GM19467 (cell line): Measurements from ENCODE around the gene ERP27.

Experiments
- ATAC-seq: cut with Tn5 transposase; IDR thresholded peaks from one replicate; pipeline ENCODE4 v1.9.1; 2021; ENCODE audit warnings: mild to moderate bottlenecking, moderate library complexity; ENCODE audit not compliant: unreplicated experiment

ERP27 gene

DNA sequence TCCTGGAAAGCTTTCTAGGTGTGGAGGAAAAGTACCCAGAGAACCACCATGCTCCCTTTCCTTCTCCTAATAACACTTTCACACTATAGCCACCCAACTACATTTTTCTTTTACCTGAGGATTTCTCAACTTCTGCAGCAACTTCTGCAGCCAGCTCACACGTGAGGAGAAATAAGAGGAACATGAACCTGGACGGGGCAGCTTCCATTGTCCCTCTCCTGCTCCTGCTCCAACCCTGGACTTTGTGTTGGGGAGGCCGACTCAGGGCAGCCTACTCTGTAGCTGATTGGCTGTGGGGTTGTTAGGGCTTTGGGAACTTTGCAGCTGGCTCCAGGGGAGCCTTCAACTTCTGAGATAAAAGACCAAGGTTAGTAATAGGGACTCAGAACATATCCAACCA, at the start of gene ERP27:
Gene ERP27, minus strand, starts transcription at position 237 of the 400 bp plus-strand sequence. Its CDS starts 29 bp downstream, at position 208.
- ATAC-seq: no peak

DNA sequence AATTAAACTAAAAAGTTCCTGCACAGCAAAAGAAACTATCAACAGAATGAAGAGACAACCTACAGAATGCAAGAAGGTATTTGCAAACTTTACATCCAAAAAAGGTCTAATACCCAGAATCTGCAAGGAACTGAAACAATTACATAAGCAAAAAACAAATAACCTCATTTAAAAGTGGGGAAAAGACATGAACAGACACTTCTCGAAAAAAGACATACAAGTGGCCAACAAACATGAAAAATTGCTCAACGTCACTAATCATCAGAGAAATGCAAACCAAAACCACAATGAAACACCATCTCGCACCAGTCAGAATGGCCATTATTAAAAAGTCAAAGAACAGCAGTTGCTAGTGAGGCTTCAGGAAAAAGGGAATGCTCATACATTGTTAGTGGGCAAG, 49.7 kb upstream of the ERP27 start:
- ATAC-seq: no peak

DNA sequence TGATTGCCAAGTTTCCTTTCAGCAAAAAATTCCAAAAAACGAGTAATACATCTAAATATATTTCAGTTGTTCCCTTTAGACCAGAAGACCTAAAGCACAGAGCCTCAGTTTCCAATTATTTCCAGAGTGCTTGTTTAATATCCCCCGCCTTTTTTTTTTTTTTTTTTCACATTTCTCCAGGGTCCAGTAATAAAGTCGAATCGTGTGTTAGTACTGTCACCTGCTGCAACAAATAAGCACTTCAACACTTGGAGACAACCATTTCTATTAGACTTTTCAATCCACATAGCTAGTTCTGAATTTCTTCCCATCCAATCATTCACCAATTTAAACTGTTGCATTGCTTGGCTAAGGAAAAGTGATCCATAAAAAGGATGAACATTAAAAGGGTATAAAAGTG, 48.1 kb upstream of the ERP27 start:
- no peak for ATAC-seq

DNA sequence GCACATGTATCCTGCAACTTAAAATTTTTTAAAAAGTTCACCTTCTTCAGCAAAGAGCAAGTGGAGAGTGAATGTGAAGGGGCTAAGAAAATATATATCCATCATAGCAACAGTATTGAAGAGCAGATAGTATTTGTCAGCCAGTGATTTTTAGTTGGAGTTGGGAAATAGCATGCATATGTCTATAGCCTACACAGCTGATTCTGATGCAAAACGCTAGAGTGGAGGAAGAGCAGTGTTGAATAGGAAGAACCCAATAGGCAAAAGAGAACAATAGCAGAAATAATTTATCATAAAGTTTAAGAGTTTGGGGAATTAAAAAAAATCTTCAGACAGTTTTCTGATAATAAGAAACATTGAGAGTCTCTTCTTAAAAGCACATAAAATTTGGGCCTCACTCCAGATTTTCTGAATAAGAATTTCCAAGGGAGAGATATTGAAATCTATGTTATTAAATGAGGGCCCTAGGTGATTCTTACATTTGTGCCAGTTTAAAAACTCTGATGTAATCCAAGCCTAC, 46.5 kb upstream of the ERP27 start:
- no peak for ATAC-seq

DNA sequence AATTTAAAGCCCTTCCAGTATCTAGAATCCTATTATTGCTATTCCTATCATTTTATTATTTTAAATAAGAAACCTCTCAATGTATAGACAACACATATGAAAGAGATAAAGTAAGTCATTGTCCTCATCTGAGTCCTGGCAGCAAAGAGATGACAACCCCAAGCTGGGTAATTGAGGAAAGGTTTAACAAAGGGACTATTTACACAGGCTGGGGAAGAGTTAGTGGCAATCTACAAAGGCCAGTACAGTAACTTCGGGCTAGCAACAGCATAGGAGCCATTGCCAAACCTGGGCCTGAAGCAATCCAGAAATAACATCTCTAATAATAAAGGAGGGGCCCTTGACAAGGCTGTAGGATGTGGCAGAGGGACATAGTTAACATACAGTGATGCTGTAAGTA, 45.7 kb upstream of the ERP27 start:
- ATAC-seq: no peak

DNA sequence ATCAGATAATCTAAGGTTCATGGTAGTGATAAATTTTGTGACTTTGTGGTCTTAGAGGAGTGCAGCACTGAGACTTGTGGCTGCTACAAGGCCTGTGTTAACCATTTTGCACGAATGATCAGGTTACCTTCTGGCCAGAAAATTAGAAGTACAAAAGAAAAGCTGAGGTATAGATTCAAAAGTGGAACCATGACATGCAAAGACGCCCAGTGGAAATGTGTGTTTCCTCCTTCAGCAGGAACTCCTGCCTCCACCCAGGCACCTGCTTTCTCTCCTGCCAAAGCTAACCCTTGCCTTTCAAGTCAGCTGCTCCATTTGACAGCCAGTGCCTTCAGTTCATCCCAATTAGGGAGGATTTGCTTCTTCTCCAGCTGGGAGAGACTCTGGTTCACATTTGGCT, 44.7 kb upstream of the ERP27 start:
- ATAC-seq: no peak

DNA sequence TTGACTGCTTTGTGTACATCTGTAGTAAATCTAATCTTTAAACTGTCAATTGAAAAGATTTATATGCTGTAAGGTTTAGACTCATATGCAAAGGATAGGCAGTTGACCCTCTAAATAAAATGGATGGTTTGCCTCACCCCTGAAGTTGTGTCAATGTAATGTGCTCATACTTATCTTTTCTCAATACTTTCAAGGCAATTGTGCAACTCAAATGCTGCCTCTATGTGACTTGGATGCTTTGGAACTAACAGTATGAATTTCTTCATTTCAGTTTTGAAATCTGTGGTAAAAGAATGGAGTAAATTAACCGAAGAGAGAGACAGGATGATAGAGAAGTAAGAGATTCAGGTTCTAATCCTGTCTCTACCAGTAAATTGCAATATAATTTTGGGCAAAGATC, 44.2 kb upstream of the ERP27 start:
- no peak for ATAC-seq

DNA sequence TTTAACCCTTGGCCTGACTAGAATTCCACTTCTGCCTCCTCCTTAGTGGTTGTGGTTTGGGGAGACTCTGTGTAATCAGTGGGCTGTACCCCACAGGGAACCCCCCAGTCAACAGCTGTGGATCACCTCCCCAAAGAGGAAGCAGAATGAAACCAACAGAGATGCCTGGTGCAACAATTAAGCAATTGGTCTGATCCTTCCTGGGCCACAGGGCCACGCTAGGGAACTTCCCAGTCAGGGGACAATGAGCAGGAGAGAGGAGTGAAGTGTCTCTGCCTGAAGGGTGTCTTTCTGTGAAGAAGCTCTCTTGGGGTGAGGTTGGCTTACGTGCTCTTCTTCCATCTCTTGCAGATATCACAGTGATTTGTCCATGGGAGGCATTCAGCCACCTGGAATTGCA, 42.7 kb upstream of the ERP27 start:
- no peak for ATAC-seq

DNA sequence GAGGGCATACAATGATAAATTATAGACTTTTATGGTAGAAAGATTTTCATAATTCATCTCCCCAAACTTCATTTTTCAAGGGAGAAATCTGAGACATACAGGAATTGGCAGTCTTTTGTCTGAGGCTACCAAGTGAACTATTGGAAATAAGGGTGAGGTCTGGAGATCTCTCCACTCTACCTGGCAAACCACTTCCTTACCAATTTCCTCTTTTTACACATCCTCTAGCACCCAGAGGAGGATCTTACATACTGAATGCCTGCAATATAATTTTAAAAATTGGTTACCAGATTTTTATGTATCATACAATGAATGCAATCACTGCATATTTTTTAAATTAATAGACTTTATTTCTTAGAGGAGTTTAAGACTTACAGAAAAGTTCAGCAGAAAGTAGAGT, 41.1 kb upstream of the ERP27 start:
- no peak for ATAC-seq

DNA sequence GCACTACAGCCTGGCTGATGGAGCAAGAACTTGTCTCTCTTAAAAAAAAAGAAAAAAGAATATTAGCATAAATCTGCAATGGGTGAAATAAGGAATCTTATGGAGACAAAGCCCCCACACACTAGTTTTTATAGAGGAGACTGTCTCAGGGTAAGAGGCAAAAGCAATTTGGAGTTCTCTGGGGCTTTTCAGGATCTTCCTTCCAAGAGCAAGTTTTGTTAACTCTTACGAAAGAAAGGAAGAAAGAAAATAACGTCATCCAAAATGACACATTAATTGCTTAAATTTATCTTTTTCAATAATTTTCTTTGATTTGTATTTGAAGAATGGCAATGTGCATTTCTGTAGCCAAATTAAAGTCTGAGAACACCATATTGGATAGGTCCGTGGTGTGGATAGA, 38.3 kb upstream of the ERP27 start:
- ATAC-seq: no peak

DNA sequence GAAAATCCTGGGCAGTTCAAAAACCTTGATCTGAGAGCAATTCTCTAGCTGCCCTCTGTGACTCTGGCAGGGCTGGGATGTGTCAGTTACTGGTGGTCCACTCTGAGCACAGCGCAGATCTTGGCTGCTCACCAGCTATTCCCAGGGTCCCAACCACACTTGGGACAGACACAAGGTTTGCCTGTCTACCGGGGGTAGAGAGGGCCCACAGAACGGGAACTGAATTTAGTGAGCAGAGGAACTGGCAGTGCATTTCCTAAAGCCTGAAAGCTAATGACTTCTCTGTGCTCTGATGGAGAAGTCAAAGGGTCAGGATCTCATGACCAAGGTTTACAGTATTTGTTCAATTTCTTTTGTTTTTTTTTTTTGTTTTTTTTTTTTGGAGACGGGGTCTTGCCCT, 37.1 kb upstream of the ERP27 start:
- ATAC-seq: no peak

DNA sequence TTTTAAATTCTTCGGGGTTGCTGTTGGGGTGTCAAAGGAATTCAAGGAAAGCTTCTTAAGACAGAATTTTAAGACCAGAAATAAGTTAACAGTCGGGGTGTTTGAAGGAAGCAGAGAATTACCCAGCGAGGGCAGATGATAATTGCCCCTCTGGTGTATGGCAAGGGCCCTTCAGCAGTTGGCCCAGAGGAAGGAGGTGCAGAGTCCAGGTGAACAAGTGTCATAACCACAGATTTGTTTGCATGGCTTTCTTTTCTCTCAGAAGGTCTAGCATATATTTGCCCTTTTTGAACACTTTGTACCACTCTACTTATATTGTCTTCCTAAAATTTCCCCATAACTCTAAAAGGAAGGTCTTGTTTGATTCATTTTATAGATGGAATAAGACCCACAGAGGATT, 36.3 kb upstream of the ERP27 start:
- ATAC-seq: no peak

DNA sequence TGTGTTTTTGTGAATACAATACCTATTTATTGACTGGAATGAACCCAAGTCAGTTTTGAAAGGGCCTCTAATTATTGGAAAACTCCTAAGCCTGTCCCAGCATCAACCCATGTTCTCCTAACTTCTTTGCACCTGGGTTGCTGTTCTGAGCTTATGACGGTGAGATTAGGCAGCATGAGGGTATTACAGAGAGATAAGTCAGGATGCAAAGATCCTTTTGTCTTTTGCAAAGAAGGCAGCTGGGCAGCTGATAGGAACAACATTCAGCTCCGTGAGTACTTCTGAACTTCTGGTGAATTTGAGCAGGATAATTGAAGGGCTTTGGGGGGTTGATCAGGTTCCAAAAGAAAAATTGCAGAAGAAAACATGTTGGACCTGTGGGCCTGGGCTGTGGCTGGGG, 34.5 kb upstream of the ERP27 start, which contains the start of gene PDE6H:
Gene PDE6H, plus strand, starts transcription at position 227 of the 400 bp plus-strand sequence. CDS start 4,971 bp downstream, outside the sequence.
- no peak for ATAC-seq

DNA sequence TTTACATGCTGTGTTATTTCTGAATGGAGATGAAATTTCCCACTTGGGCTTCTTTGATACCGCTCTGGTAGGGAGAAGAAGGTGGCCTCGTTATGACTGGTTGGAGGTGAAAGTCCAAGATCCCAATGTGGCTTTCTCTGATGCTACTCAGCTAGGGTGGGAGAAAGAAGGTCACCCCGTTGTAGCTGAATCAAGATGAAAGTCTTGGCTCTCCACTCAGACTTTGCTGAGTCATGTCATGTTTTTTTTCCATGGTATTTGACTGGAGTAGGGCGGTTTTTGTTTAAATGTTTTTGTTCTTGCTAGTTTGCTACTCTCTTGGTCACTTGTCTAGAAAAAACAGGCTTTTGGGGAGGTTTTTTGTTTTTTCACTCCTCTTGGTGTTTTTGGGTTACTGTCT, 32.1 kb upstream of the ERP27 start:
- ATAC-seq: no peak

DNA sequence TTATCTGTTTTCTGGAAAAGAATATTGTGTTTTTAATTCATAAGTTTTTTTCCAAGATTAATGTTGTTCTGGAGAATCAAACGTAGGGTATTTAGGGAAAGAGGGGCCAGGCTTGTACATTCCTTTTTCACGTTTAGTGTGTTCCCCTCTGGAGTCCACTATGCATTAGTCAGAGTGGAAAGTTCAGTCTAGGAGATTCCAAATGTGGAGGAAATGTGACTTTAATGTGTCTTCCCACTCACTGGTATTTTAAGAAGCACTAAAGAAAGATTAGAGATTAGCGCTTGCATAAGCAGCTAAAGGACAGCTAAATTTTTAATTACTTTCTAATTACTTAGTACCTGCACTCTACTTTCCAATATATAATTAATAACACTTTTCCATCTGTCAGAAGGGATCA, 30.1 kb upstream of the ERP27 start:
- ATAC-seq: no peak

DNA sequence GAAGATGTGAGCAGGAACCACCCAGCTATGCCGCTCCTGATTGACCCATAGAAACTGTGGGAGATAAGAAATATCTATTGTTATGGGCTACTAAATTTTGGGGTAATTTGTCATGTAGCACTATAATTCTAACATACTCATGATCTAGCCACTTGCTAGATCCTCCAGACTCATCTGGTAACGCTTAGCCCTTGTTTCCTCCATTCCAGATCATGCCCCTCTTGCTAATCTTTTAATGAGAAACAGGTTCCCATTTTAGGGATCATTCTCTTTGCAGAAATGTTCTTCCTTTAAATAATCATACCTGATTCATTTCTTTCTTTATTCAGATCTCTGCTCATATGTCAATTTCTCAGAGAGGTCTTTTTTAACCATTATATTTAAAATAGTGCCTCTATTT, 26.9 kb upstream of the ERP27 start:
- ATAC-seq: no peak

DNA sequence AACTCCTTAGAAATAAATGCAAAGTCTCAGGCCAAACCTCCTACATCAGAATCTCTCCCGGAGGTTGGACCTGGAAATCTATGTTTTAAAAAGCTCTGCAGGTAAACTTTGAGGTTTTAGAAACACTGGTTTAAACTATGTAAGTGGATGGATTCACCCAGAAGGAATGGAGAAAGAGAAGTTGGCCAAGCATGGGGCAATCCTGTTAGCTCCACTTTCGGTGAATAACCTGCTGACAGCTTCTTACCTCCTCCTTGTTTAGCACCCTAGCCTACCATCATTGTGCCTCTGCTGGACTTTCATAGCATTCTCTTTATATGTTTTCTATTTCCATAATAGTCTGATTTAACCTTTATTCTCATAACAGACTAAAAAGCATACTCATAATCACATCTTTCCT, 26.1 kb upstream of the ERP27 start:
- ATAC-seq: no peak

DNA sequence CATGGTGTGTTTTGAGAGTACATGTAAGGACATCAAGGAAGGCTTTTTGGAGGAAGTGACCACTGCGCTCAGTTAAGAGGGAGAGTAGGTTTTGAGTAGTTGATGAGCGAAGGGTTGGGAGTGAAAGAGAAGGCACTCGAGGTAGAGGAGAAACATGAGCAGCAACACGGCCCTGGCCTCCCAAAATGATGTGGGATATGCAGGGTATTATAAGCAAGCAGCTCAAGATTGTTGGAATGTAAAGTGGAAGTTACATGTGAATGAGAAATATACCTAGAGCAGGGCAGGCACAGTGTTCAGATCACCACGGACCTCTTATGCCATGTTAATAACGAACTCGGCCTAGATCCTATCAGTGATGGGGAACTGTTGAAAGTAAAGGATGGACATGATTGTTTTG, 25.2 kb upstream of the ERP27 start:
- ATAC-seq: no peak

DNA sequence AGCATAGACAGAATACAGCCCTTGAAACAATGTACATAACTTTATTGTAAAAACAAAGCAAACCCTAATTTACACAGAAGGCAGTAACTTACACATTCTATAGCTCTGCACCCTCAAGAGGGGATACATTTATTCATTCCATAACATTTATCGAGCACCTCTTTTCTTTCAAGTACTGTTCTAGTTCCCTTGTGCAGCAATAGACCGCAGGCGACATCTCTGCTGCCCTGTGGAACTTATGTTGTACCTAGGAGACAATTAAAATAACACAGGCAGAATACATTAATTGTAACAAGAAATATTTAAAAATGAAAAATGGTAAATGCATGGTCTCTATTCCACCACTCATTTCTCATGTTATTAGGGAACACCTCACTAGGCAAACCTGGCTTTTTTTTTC, 24.5 kb upstream of the ERP27 start:
- no peak for ATAC-seq

DNA sequence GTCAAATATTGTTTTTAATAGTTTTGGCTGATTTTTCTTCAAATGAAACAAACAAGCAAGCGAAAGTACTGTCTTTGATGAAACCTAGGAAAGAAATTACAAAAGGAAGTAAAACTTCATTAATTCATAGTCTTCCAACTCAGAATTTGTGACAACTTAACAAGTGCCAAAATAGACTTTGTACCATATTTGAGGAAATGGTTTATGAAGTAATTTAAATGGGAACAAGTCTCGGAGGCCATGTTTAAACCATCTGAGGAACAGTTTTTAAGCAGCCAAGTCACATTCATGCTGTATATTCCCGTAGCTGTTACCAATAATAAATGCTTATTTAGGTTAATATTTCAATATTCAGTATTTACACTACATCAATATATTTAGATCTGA, 23.8 kb upstream of the ERP27 start:
- no peak for ATAC-seq

DNA sequence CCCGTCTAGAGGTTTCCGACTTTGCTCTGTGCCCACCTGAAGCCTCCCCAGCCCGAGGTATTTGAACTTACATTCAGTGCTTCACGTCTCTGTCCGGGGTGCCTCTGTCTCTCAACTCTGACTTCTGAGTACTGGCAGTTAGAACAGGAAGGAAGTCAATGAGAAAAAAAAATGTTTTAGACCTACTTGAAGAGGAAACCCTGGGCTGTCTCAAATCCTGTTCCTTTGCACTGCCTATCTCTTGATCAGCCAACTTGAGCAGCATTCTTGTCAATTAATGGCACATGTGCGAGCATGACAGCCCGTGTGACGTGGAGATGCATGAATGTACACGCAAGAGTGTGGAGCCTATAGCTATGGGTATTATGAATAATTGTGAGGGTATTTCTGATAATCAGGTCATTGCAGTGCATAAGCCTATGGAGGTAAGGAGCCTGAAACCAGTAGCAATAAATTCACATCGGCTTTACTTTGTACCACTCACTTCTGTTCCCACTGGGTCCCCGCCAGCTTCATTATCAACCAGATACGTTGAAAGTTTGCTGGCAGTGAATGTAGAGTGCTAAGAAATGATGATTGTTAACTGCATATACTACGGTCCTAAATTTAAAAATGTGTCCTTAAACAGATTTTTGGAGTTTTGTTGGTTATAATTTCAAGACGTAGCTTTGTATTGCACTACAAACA, 23.3 kb upstream of the ERP27 start, which contains the start of gene ARHGDIB:
Gene ARHGDIB, minus strand, starts transcription at position 136 of the 687 bp plus-strand sequence. CDS start 10,889 bp downstream, outside the sequence.
- ATAC-seq: peak; percentile 67

DNA sequence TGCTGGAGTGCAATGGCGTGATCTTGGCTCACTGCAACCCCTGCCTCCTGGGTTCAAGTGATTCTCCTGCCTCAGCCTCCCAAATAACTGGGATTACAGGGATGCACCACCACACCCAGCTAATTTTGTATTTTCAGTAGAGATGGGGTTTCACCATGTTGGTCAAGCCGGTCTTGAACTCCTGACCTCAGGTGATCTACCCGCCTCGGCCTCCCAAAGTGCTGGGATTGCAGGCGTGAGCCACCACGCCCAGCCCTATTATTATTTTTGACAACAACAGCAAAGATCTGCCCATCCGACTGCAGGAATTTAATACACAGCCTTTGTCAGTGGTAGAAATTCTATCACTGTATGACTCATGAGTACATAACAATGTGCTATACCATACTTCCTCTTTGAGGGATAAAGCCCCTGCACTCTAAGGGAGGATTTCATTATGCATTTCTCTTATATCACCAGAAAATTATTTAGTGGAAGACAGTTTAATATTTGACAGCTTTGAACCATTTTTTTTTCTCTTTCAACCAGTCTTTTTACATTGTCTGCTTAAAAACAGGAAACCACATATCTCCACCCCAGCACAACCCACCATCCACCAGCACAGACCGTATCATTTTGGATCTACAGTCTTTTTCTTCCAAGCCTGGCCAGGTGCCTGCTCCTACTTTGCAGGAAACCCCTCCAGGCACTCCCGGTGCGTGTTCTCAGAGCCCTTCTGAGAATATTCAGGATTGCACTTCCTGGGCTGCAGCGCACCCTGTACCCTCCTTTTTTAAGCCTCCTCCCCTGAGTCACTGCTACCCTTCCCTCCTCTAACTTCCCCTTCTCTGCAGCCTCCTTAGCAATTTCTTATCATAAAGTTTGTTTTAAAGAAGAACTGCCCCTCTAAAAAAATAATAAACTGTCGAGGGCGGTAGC, 22.5 kb upstream of the ERP27 start:
- peak; percentile 37 for ATAC-seq
